Esophagus muscularis mucosa (tissue), 4 donors: ENCODE measurements around the gene RHO. TPM values are rescaled to one million over a fixed set of nuclear protein-coding genes. Genes with fewer than 3 reads are reported as not detected.
"Not testable (repeated sequence)": the region's sequence is repeated elsewhere in the genome, so short reads cannot be mapped to it uniquely, and the experiment has no call there.

ENCODE experiments used
- DNase-seq: peaks from one replicate; pipeline ENCODE4 v3.0.0-alpha.2; 2017; ENCODE audit errors: extremely low spot score
- H3K27ac ChIP-seq, 4 donors: fragments of 200-600 bp; sonication (generic); replicated peaks in 1 of 4; 1 replicate in 3 of 4; 2 replicates in 1 of 4; pipeline ENCODE4 v1.5.1; 2016 to 2019; ENCODE audit warnings: mild to moderate bottlenecking in 1 of 4
- H3K27me3 ChIP-seq, 4 donors: fragments of 200-600 bp; sonication (generic); one replicate each; pipeline versions ENCODE4 v1.5.1 to v1.6.0; 2016 to 2019
- H3K36me3 ChIP-seq, 4 donors: fragments of 200-600 bp; sonication (generic); one replicate each; pipeline ENCODE4 v1.5.1; 2016 to 2019
- H3K4me1 ChIP-seq, 4 donors: fragments of 200-600 bp; sonication (generic); one replicate each; pipeline ENCODE4 v1.5.1; 2016 to 2019
- H3K4me3 ChIP-seq, 4 donors: fragments of 200-600 bp; sonication (generic); 1 replicate in 2 of 4; 2 replicates in 2 of 4; pipeline ENCODE4 v1.5.1; 2016 to 2019; ENCODE audit warnings: mild to moderate bottlenecking in 4 of 4, moderate library complexity in 1 of 4
- H3K9me3 ChIP-seq, 4 donors: fragments of 200-600 bp; sonication (generic); 1 replicate in 3 of 4; 2 replicates in 1 of 4; pipeline ENCODE4 v1.5.1; 2016 to 2019
- EP300 ChIP-seq: sonication (generic); formaldehyde crosslinking; IDR thresholded peaks from one replicate; pipeline ENCODE4 v1.6.1; 2017; ENCODE audit warnings: antibody characterized with exemption
- POLR2A ChIP-seq: fragments of 450-650 bp; IDR thresholded peaks from one replicate; pipeline ENCODE4 v1.6.1; 2017; ENCODE audit warnings: antibody characterized with exemption, moderate library complexity, mild to moderate bottlenecking, low read depth
- POLR2AphosphoS5 ChIP-seq, 2 donors: sonication (generic); formaldehyde crosslinking; IDR thresholded peaks; one replicate each; pipeline ENCODE4 v1.6.1; 2017; ENCODE audit warnings: antibody characterized with exemption in 2 of 2
- WGBS: methylation state at CpG from one replicate; pipeline ENCODE4 v1.1.5; 2018; 5-methylcytosine and 5-hydroxymethylcytosine counted together
- intact Hi-C: fragments of 100-400 bp; cut with DNase I; formaldehyde crosslinking; loops from one replicate; pipeline ENCODE4 v1.15.1; 2023
- total RNA-seq, 4 donors: library from RNA; depleted of rRNA; stranded (reverse); fragments of >200 nt; gene quantifications; one replicate each; pipeline versions ENCODE4 v1.1.0 to v1.2.1, GENCODE V29; 2016
- TF ChIP-seq, protein P1 (sequence below), 3 experiments: fragments of 200-600 bp in 2 of 3; fragments of 450-650 bp in 1 of 3; sonication (generic) in 2 of 3; IDR thresholded peaks; one replicate each; pipeline ENCODE4 v1.5.1; 2017 to 2019; ENCODE audit warnings: antibody characterized with exemption in 3 of 3, mild to moderate bottlenecking in 2 of 3, moderate library complexity in 1 of 3

The RHO gene
- total RNA-seq, 4 donors from 2014 or later = not detected

- peaks cover 0 to 74% (median 15%) of the 10 kb centered on the region in 4 donors for H3K4me1 ChIP-seq
- H3K9me3 ChIP-seq, H3K27me3 ChIP-seq, DNase-seq, H3K4me3 ChIP-seq, intact Hi-C loops: not testable (repeated sequence)
- H3K36me3 ChIP-seq = peaks cover 16 to 74% (median 39%) of the 10 kb centered on the region in 4 donors
- 80% methylated on average over 3 of the region's 8 CpGs for WGBS
- peak overlapping the region in 3 of 4 donors; percentile 6 to 54 (median 49) for H3K27ac ChIP-seq
These were observed 29.6 kb upstream of the RHO start for GRCh38 chr3:129498603-129499488.

DNA sequence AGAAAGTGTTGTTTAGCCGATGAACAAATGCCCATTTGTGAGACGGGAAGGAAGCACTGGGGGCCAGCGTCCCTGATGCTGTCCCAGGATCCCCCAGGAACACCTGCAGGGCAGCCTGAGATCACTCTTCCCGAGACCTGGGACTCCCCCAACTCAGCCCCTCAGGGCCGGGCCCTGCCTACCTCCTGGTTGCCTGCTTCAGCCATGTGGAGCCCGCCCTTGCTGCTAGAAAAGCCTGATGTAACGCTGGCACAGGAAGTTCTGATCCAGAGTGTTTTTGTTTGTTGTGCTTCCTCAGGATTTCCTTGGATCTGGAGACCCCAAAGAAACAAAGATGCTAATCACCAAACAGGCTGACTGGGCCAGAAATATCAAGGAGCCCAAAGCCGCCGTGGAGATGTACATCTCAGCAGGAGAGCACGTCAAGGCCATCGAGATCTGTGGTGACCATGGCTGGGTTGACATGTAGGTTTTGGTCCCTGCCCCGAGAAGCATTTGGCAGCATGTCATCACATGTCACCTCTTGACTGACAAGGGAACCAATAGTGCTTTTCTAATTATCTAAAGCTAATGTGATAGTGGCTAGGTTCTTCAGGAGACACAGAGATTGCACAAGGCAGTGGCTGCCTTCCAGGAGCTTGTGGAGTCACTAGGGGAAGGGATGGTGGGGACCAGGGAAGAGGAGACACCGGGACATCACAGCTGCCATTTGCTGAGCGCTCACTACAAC is 28.7 kb upstream of the RHO start:
- H3K27ac ChIP-seq = peak overlapping the region in 3 of 4 donors; percentile 16 to 54 (median 43)
- H3K27me3 ChIP-seq, H3K9me3 ChIP-seq, DNase-seq, H3K4me3 ChIP-seq, intact Hi-C loops: not testable (repeated sequence)
- WGBS = 83% methylated on average over 9 of the region's 14 CpGs
- peaks cover 16 to 78% (median 44%) of the 10 kb centered on the region in 4 donors for H3K36me3 ChIP-seq
- peaks cover 0 to 75% (median 11%) of the 10 kb centered on the region in 4 donors for H3K4me1 ChIP-seq

GRCh38 chr3:129500334-129500658 is 28.1 kb upstream of the RHO start:
- H3K27ac ChIP-seq = peak overlapping the region in 3 of 4 donors; percentile 16 to 54 (median 43)
- H3K4me3 ChIP-seq = no peak overlapping the region
- H3K9me3 ChIP-seq = no peaks in the 10 kb centered on the region
- H3K4me1 ChIP-seq = peaks cover 0 to 78% (median 8%) of the 10 kb centered on the region in 4 donors
- H3K36me3 ChIP-seq = peaks cover 16 to 81% (median 46%) of the 10 kb centered on the region in 4 donors
- intact Hi-C loops = no loop called here
- DNase-seq = no peak
- no peaks in the 10 kb centered on the region for H3K27me3 ChIP-seq
- WGBS = 93% methylated on average over 5 of the region's 5 CpGs
- no peak for TF ChIP-seq POLR2A
- no peak for TF ChIP-seq EP300
- TF ChIP-seq POLR2AphosphoS5 (IDR thresholded peaks at IDR 0.05) = no peak
- TF ChIP-seq, protein P1, sequence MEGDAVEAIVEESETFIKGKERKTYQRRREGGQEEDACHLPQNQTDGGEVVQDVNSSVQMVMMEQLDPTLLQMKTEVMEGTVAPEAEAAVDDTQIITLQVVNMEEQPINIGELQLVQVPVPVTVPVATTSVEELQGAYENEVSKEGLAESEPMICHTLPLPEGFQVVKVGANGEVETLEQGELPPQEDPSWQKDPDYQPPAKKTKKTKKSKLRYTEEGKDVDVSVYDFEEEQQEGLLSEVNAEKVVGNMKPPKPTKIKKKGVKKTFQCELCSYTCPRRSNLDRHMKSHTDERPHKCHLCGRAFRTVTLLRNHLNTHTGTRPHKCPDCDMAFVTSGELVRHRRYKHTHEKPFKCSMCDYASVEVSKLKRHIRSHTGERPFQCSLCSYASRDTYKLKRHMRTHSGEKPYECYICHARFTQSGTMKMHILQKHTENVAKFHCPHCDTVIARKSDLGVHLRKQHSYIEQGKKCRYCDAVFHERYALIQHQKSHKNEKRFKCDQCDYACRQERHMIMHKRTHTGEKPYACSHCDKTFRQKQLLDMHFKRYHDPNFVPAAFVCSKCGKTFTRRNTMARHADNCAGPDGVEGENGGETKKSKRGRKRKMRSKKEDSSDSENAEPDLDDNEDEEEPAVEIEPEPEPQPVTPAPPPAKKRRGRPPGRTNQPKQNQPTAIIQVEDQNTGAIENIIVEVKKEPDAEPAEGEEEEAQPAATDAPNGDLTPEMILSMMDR (IDR thresholded peaks at IDR 0.05) = no peak

DNA sequence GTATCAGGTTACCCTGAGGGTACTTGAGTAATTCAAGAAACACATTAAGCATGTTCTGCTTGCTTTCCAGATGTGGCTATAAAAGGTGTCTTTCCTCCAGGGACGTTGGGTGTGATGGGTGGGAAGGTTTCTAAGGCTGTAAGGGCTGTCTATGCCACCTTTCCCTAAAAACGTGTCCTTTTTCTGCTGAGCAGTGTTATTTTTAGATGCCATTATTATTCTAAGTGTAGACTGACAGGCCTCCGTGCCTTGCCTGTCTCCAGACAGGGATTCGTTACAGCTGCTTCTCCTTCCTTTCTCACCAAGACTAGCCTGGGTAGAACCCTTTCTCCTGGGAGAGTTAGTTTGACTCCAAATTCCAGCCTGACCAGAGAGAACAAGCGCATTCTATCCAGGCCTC is 26.8 kb upstream of the RHO start:
- H3K4me1 ChIP-seq = peaks cover 0 to 86% (median 6%) of the 10 kb centered on the region in 4 donors
- H3K9me3 ChIP-seq = no peaks in the 10 kb centered on the region
- 83% methylated on average over 5 of the region's 5 CpGs for WGBS
- H3K4me3 ChIP-seq = no peak overlapping the region
- peaks cover 23 to 83% (median 46%) of the 10 kb centered on the region in 4 donors for H3K36me3 ChIP-seq
- TF ChIP-seq, protein P1 (IDR thresholded peaks at IDR 0.05) = no peak
- TF ChIP-seq POLR2AphosphoS5 (IDR thresholded peaks at IDR 0.05) = no peak
- no peak for TF ChIP-seq EP300
- TF ChIP-seq POLR2A = no peak
- no peaks in the 10 kb centered on the region for H3K27me3 ChIP-seq
- no peak for DNase-seq
- H3K27ac ChIP-seq = no peak overlapping the region
- intact Hi-C loops = no loop called here

GRCh38 chr3:129502641-129503408 is 25.6 kb upstream of the RHO start:
- 98% methylated on average over 11 of the region's 18 CpGs for WGBS
- intact Hi-C loops = no loop called here
- Histone ChIP-seq H3K27me3 (no peaks in the 10 kb centered on the region), H3K27ac (no peak overlapping the region), H3K9me3 (no peaks in the 10 kb centered on the region), H3K36me3 (peaks cover 16 to 84% (median 54%) of the 10 kb centered on the region in 4 donors), H3K4me3 (no peak overlapping the region), H3K4me1 (peaks cover 0 to 86% (median 14%) of the 10 kb centered on the region in 4 donors)
- TF ChIP-seq EP300 = no peak
- TF ChIP-seq, protein P1 (IDR thresholded peaks at IDR 0.05) = no peak
- no peak for TF ChIP-seq POLR2AphosphoS5 (IDR thresholded peaks at IDR 0.05)
- no peak for TF ChIP-seq POLR2A
- DNase-seq = no peak
